OCI-LY1 (cell line): ENCODE measurements around the gene RPS24.

Experiments
- H2AFZ ChIP-seq: fragments of 200-600 bp; sonication (generic), shearing (Covaris generic); 2 replicates; pipeline ENCODE4 v1.6.0; 2014; ENCODE audit warnings: antibody characterized with exemption, mild to moderate bottlenecking, low read length
- H3F3A ChIP-seq: fragments of 200-600 bp; sonication (generic), shearing (Covaris generic); 2 replicates; pipeline ENCODE4 v1.6.0; 2014; ENCODE audit warnings: mild to moderate bottlenecking, antibody characterized with exemption, low read length, moderate library complexity; ENCODE audit not compliant: insufficient read depth
- H3K27ac ChIP-seq: fragments of 200-600 bp; sonication (generic); 2 replicates; pipeline ENCODE4 v1.5.1; 2014; ENCODE audit warnings: low read length, mixed run types, mild to moderate bottlenecking, low read depth; ENCODE audit not compliant: poor library complexity, severe bottlenecking
- H3K27me3 ChIP-seq: fragments of 200-600 bp; sonication (generic); 2 replicates; pipeline ENCODE4 v1.6.0; 2014; ENCODE audit warnings: antibody characterized with exemption, mild to moderate bottlenecking, low read length, moderate library complexity; ENCODE audit not compliant: insufficient read depth
- H3K36me3 ChIP-seq: fragments of 200-600 bp; sonication (generic); 2 replicates; pipeline ENCODE4 v1.6.1; 2014; ENCODE audit warnings: mild to moderate bottlenecking, antibody characterized with exemption, low read length, moderate library complexity, mixed read lengths; ENCODE audit not compliant: insufficient read depth
- H3K4me1 ChIP-seq: fragments of 200-600 bp; sonication (generic); 2 replicates; pipeline ENCODE4 v1.5.1; 2014; ENCODE audit warnings: mild to moderate bottlenecking, low read length, moderate library complexity; ENCODE audit not compliant: insufficient read depth, severe bottlenecking
- H3K4me2 ChIP-seq: fragments of 200-600 bp; sonication (generic), shearing (Covaris generic); 2 replicates; pipeline ENCODE4 v1.6.1; 2014; ENCODE audit warnings: low read length
- H3K4me3 ChIP-seq: fragments of 200-600 bp; sonication (generic); 2 replicates; pipeline ENCODE4 v1.5.1; 2014; ENCODE audit warnings: low read length, low read depth, mild to moderate bottlenecking, mixed read lengths; ENCODE audit not compliant: poor library complexity, severe bottlenecking
- H3K79me2 ChIP-seq: fragments of 200-600 bp; shearing (Covaris generic); 2 replicates; pipeline ENCODE4 v1.6.1; 2016; ENCODE audit warnings: mixed run types, low read length, mixed read lengths; ENCODE audit not compliant: insufficient read depth
- H3K9ac ChIP-seq: fragments of 200-600 bp; sonication (generic), shearing (Covaris generic); 2 replicates; pipeline ENCODE4 v1.6.1; 2014; ENCODE audit warnings: mild to moderate bottlenecking, low read length, mixed read lengths
- H3K9me2 ChIP-seq: fragments of 200-600 bp; sonication (generic), shearing (Covaris generic); 2 replicates; pipeline ENCODE4 v1.6.1; 2014; ENCODE audit warnings: low read depth, mild to moderate bottlenecking, low read length, mixed read lengths
- H3K9me3 ChIP-seq: fragments of 200-600 bp; shearing (Covaris generic); 2 replicates; pipeline ENCODE4 v1.6.1; 2014; ENCODE audit warnings: low read length, mixed read lengths
- H4K20me1 ChIP-seq: fragments of 200-600 bp; sonication (generic), shearing (Covaris generic); 2 replicates; pipeline ENCODE4 v1.6.0; 2016; ENCODE audit warnings: mild to moderate bottlenecking, low read length; ENCODE audit not compliant: insufficient read depth
- CTCF ChIP-seq: fragments of 200-600 bp; sonication (generic), shearing (Covaris generic); IDR thresholded peaks from 2 replicates; pipeline ENCODE4 v1.5.1; 2017; ENCODE audit warnings: mild to moderate bottlenecking, antibody characterized with exemption, low read length, moderate library complexity, mixed read lengths
- EZH2 ChIP-seq: fragments of 200-600 bp; sonication (generic), shearing (Covaris generic); IDR thresholded peaks from 2 replicates; pipeline ENCODE4 v1.8.0; 2017; ENCODE audit warnings: borderline replicate concordance, mixed run types, mild to moderate bottlenecking, antibody characterized with exemption, low read length, moderate library complexity, mixed read lengths

Gene RPS24

DNA sequence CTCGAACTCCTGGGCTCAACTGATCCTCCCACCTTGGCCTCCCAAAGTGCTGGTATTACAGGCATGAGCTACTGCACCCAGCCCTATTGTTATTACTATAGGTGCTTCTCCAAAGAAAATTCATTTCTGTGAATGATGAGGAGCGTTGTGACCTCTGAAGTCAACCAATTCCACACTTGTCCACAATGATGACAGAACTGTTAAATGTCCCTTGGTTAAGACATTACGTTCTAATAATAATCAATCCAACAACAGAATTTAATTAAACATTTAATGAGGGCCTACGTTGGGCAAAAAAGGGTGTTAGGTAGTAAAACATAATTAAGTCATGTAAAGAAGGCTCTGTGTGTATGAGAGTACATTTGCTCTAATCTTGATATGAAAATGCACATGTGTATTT, 22.6 kb upstream of the RPS24 start:
- TF ChIP-seq CTCF (no peak), EZH2 (no peak)
- Histone ChIP-seq H3K4me1 (no peaks in the 10 kb centered on the region), H3K79me2 (no peaks in the 10 kb centered on the region), H3K36me3 (peaks cover 87% of the 10 kb centered on the region), H2AFZ (no peak overlapping the region), H3K9ac (no peak overlapping the region), H3F3A (no peaks in the 10 kb centered on the region), H3K27me3 (no peaks in the 10 kb centered on the region), H4K20me1 (no peaks in the 10 kb centered on the region), H3K9me2 (no peaks in the 10 kb centered on the region), H3K4me3 (no peak overlapping the region), H3K9me3 (no peaks in the 10 kb centered on the region), H3K4me2 (no peak overlapping the region), H3K27ac (no peak overlapping the region)

DNA sequence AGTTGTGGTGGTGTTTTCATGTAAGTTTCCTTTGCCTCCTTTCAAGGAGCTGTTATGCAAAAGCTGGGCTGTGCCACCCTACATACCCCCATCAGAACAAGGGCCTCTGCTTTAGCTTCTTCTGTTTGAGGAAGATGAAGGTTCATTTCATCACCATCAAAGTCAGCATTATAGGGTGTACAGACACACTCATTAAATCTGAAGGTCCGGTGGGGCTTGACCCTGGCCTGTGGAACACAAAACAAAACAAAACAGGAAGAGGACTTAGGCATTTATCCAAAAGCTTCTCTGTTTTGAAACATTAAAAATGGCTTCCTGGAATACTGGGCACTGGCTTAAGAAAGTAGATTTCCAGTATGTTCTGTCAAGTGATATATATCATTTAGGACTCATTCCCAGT, 20.1 kb upstream of the RPS24 start:
- TF ChIP-seq CTCF (no peak), EZH2 (no peak)
- Histone ChIP-seq H3K4me2 (no peak overlapping the region), H3K36me3 (peaks cover 95% of the 10 kb centered on the region), H3K27me3 (no peaks in the 10 kb centered on the region), H3K27ac (no peak overlapping the region), H3K9ac (no peak overlapping the region), H3K9me2 (no peaks in the 10 kb centered on the region), H2AFZ (no peak overlapping the region), H4K20me1 (no peaks in the 10 kb centered on the region), H3K79me2 (no peaks in the 10 kb centered on the region), H3K9me3 (no peaks in the 10 kb centered on the region), H3K4me1 (no peaks in the 10 kb centered on the region), H3F3A (no peaks in the 10 kb centered on the region), H3K4me3 (no peak overlapping the region)

GRCh38 chr10:78015546-78015945, 18.1 kb upstream of the RPS24 start:
- no peak overlapping the region for H3K4me3 ChIP-seq
- peaks cover 94% of the 10 kb centered on the region for H3K36me3 ChIP-seq
- no peaks in the 10 kb centered on the region for H3K9me3 ChIP-seq
- H3K4me2 ChIP-seq: no peak overlapping the region
- no peak overlapping the region for H3K9ac ChIP-seq
- H3K27me3 ChIP-seq: no peaks in the 10 kb centered on the region
- no peak overlapping the region for H3K27ac ChIP-seq
- no peaks in the 10 kb centered on the region for H4K20me1 ChIP-seq
- no peak overlapping the region for H2AFZ ChIP-seq
- TF ChIP-seq EZH2: no peak
- no peak for TF ChIP-seq CTCF
- no peaks in the 10 kb centered on the region for H3K9me2 ChIP-seq
- H3K4me1 ChIP-seq: no peaks in the 10 kb centered on the region
- no peaks in the 10 kb centered on the region for H3K79me2 ChIP-seq
- no peaks in the 10 kb centered on the region for H3F3A ChIP-seq
